ENCODE results near the gene OCA2.

The OCA2 gene

GRCh38 chr15:27937851-27938250, 161.3 kb downstream of the OCA2 start:
- no peak for DNase-seq (ENCODE audit: low spot score)

GRCh38 chr15:27936164-27936563, 163.0 kb downstream of the OCA2 start:
- DNase-seq (ENCODE audit: low spot score), result no peak

DNA sequence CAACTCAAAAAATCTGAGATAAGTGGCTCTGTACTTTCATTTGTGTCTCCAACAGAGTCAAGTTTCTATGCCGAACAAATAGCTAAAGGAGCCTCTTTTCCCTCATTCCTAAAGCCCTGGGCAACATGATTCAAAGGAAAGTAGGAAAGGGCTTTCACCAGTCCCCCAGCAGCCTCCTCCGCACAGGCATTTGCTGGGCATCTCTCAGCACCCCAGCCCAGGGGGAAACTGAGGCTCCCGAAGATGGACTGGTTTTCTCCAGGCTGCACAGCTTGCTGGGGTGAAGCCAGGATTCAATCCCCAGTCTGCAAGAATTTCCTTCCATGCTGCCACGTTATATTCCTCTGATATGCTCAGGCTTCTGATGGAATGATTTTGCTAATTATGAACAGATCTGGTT, 163.8 kb downstream of the OCA2 start:
- no peak for DNase-seq (ENCODE audit: low spot score)

GRCh38 chr15:27934782-27935181, 164.3 kb downstream of the OCA2 start:
- no peak for DNase-seq (ENCODE audit: low spot score)

GRCh38 chr15:27933562-27933961, 165.6 kb downstream of the OCA2 start:
- no peak for DNase-seq (ENCODE audit: low spot score)

DNA sequence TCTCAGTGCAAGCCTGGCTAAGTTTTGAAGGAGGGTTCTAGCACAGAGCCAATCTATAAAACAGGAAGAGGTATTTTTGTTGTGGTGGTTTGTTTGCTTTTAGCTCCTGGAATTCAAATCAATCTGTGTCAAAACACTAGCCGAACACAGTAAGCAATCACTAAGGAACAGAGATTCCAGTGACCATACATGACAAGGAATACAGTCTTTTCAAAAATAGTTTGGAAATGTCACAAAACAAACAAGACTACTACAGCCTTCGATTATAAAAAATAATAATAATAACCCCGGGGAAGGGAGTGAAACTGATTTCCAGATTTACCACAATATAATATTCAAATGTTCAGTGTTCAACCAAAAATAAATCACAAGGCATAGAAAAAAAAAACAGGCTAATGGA, 166.5 kb downstream of the OCA2 start:
- no peak for DNase-seq (ENCODE audit: low spot score)

GRCh38 chr15:27928386-27928785, 170.7 kb downstream of the OCA2 start:
- no peak for DNase-seq (ENCODE audit: low spot score)

- DNase-seq (ENCODE audit: low spot score), result no peak
Measured at GRCh38 chr15:27912283-27912682, 186.8 kb downstream of the OCA2 start.

DNA sequence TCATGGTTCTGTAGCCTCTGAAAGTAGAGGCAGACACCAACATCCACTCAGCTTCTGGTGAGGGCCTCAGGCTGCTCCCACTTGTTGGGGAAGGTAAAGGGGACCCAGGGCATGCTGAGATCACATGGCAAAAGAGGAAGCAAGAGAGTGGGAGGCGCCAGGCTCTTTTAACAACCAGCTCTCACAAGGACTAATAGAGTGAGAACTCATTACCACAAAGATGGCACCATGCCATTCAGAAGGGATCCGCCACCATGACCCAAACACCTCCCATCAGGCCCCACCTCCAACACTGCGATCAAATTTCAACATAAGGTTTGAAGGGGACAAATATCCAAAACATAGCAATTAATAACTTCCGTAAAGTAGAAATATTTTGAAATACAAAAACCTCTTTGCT, 192.3 kb downstream of the OCA2 start:
- DNase-seq (ENCODE audit: low spot score), result no peak

DNA sequence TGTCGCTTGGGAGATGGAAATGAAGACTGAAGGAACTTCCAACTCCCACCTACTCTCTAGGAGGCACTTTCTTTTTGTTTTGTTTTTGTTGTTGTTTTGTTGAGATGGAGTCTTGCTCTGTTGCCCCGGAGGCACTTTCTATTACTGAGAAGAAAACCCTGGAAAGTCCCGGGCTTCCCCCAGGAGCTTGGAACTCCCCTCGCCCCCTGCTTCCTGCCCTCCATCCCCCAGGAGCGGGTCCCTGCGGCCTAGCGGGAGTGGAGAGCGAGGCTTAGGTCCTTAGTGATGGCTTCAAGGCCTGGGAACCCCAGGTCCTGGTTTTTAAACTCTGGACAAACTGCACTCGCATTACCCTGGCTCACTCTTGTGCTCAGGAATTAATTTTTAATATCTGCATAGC, 195.7 kb downstream of the OCA2 start:
- no peak for DNase-seq (ENCODE audit: low spot score)

GRCh38 chr15:27902680-27903385, 196.3 kb downstream of the OCA2 start:
- DNase-seq (ENCODE audit: low spot score), result no peak

GRCh38 chr15:27899583-27900285, 199.4 kb downstream of the OCA2 start:
- no peak for DNase-seq (ENCODE audit: low spot score)

- no peak for DNase-seq (ENCODE audit: low spot score)
Measured at GRCh38 chr15:27897481-27897880, 201.6 kb downstream of the OCA2 start.

GRCh38 chr15:27894645-27895044, 204.5 kb downstream of the OCA2 start:
- DNase-seq (ENCODE audit: low spot score), result no peak

- DNase-seq (ENCODE audit: low spot score), result no peak
Measured at GRCh38 chr15:27889258-27889657, 209.9 kb downstream of the OCA2 start.

- no peak for DNase-seq (ENCODE audit: low spot score)
Measured at GRCh38 chr15:27885201-27885600, 213.9 kb downstream of the OCA2 start.

DNA sequence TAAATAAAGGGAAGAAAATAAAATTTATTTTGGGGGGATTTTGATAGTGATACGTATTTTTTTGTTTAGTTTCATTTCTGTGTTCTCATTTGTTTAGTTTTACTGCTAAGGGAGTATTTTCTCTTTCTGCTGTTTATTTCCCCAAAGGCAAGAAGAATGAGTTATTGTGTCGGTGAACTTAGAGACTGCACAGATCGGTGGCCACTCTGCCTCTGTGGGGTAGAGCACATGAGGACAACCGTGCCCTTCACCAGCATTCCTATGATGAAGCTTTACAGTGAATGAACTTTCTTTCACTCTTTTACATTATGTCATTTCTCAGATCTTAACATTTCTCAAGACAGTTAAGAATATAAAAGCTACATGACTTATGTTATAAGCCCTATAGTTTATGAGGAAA, 214.4 kb downstream of the OCA2 start:
- no peak for DNase-seq (ENCODE audit: low spot score)

- DNase-seq (ENCODE audit: low spot score), result no peak
Measured at GRCh38 chr15:27878841-27879240, 220.3 kb downstream of the OCA2 start.

- DNase-seq (ENCODE audit: low spot score), result no peak
Measured at GRCh38 chr15:27873828-27874227, 225.3 kb downstream of the OCA2 start.

DNA sequence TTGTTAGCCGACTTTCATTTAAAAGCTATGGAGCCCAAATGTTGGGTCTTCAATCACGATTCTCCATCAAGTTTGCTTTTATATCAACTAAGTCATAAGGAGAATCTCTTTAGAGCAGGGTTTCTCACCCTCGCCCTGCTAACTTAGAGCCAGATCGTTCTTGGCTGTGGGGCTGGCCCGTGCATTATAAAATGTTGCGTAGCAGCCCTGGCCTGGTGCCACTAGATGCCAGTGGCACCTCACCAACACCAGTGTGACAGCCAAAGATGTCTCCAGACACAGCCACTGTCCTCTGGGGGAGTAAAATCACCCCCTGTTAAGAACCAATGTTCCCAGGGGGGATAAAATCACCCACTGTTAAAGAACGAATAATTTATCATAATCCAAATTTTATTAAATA, 226.1 kb downstream of the OCA2 start:
- no peak for DNase-seq (ENCODE audit: low spot score)

DNA sequence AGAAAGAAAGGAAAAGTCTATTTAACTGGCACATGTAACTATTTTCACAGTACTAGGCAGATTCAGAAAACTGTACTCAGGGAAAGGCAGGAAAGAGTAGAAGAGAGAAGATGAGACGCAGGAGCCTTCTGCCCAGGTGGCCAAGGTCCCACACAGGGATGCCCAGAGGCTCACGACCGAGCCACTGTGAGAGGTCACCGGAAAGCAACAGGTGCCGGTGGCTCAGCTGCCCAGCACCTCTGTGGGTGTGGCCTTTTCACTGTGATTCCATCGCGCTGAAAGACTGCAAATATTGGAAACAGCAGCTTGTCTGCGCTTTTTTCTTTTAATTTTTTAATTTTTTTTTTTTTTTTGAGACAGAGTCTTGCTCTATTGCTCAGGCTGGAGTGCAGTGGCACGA, 226.8 kb downstream of the OCA2 start:
- DNase-seq (ENCODE audit: low spot score), result no peak

GRCh38 chr15:27871902-27872260, 227.2 kb downstream of the OCA2 start:
- no peak for DNase-seq (ENCODE audit: low spot score)

- no peak for DNase-seq (ENCODE audit: low spot score)
Measured at GRCh38 chr15:27871078-27871901, 227.8 kb downstream of the OCA2 start.

All from hematopoietic multipotent progenitor cell treated with erythropoietin and hydrocortisone succinate and interleukin-3 and kit ligand, for 17 days (in vitro differentiated cells).